GM19372 (cell line): ENCODE data around the gene PITPNM1.
A peak's percentile ranks its signal among the peaks of the same experiment; 100 is the strongest.
"Not testable (repeated sequence)": the region's sequence is repeated elsewhere in the genome, so short reads cannot be mapped to it uniquely, and the experiment has no call there.

ENCODE experiments used
- ATAC-seq: cut with Tn5 transposase; IDR thresholded peaks from one replicate; pipeline ENCODE4 v1.9.1; 2021; ENCODE audit warnings: mild to moderate bottlenecking, low read depth, moderate library complexity; ENCODE audit not compliant: unreplicated experiment

Gene PITPNM1

DNA sequence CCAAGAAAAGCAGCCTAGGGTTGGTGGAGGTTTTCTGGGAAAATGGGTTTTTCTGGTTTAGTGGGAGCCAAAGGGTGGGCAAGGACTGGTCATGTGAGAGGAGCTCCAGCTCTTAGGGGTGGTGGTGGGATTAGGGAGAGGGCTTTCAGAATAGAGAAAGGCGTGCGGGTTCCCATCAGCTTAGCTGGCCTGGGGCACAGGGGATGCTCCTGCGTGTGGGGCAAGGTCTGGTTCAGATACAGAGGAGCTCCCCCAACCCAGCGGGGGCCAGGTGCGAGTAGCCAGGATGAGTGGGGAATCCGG, 36.8 kb downstream of the PITPNM1 start:
- no peak for ATAC-seq

DNA sequence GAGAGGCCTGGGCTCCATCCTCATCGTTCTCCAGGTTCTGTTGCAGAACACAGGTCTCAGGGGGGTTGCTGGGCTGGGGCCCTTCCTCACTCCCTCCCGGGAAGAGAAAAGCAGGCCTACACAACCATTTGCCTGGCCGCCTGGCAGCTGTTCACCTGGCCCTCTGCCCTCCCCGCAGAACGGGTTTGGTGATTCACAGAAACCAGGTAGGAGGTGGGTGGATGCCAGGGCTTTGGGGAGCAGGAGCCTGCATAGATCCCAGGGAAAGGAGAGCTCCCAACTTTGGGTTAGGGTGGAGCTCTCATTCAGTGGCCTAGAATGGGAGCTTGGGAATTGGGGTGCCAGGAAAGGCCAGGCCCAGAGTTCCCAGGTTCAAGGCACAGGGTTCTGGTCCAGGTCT, 37.1 kb downstream of the PITPNM1 start:
- ATAC-seq: no peak

DNA sequence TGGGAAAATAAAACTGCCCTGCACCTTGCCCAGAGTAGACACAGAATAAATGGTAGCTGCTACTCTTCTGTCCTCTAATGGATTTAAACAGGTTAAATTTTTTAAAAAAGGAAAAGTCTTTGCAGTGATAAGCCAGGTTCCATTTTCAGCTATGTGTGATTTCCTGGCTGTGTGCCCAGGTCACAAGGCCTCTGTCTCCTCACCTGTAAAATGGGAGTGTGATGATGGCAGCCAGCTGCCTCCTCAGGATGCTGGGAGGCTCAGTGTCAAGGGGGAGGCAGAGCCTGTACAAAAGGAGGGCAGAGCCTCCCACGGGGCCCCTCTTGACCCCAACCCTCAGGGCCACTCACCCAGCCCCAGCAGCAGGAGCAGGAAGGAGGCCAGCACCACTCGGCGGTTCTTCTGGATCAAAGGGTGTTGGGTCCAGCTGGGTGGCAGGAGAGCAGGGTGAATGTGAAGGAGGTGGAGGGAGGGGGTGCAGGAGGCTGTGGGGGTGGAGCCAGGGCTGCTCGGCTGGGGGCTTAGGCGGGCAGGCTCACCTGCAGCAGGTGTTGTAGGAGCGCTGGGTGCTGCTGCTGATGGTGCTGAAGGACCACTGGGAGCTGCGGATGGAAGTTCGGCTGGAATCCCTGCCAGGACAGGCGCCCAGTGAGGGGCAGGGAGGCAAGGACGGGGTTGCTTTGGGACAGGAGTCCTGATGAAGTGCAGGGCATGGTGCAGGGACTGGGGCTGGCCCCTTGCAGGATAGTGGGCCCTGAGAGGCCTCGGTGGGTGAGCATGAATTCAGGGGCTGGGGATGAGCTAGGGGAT, 38.0 kb downstream of the PITPNM1 start:
- no peak for ATAC-seq

DNA sequence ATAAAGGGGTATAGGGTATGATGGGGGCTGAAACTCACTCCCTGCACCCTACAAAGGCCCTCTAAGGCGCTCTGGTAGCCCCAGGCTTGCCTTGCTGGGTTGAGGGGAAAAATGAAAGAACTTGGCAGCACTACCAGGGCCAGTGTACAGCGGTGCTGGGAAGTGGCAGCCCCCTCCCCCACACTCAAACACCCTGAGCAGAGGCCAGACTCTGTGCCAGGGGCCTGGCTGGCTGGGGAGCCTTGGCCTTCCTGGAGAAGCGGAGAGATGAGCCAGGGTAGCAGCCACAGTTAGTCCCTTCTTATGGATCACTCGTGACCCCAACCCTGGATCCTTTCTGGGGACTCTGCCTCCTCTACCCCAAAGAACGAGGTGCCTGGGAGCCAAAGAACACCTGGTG, 38.8 kb downstream of the PITPNM1 start:
- ATAC-seq: no peak

DNA sequence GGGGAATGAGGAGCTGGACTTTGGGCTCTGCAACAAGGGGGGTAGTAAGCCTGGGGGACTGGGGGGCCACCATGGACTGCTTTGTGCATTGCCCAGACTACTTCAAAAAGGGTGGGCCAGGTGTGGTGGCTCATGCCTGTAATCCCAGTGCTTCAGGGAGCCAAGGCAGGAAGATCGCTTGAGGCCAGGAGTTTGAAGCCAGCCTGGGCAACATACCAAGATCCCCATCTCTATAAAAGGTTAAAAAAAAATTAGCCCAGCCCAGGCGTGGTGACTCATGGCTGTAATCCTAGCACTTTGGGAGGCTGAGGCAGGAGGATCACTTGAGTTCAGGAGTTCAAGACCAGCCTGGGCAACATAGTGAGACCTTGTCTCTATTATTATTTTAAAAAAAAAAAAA, 39.6 kb downstream of the PITPNM1 start:
- ATAC-seq: not testable (repeated sequence)

DNA sequence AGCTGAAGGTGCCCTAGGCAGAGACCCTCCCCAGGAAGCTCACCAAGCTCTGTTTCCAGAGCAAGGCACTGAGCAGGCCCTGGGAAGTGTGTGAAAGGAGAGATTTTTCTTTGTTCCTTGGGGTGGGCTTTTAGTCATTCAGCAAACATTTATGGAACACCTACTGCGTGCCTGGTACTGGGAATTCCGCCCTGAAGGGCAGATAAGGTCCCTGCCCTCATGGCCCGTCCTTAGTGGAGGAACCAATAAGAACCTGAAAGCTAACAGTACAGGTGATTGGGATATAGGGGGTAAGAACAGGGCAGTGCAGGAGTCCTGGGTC, 40.0 kb downstream of the PITPNM1 start:
- no peak for ATAC-seq

DNA sequence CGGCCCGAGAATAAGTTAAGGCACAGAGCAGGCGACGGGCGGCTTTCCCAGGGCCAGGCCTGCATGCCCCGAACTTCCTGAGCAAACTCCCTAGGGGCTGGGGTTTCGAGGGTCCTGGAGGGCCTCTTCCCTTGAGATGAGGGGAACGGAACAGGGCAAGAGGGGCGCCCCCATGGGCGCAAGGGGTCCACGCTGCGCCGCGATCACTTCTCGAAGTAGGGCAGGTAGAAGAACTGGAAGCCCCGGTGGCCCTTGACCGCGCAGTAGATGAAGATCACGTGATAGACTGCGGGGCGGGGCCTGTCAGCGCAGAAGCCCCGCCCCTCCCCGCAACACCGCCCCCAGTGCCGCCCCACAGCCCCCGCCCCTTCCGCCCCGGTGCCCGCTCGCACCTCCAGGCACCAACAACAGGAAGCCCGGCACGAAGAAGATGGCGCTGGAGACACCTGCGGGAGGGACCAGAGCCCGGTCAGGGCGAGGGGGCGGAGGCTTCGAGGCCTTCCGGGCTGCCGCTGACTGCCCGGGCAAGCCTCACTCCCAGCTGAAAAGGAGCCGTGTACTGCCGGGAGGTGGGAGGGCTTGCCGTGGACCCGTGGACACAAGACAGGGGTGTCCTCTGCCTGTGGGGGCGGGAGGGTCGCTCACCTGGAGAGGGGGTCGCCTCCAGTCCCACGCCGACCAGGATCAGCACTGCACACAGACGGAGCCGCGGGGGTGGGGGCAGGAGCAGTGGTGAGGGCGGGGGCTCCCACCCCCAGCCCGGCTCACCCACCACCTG, 40.6 kb downstream of the PITPNM1 start:
- peak; percentile 46 for ATAC-seq

DNA sequence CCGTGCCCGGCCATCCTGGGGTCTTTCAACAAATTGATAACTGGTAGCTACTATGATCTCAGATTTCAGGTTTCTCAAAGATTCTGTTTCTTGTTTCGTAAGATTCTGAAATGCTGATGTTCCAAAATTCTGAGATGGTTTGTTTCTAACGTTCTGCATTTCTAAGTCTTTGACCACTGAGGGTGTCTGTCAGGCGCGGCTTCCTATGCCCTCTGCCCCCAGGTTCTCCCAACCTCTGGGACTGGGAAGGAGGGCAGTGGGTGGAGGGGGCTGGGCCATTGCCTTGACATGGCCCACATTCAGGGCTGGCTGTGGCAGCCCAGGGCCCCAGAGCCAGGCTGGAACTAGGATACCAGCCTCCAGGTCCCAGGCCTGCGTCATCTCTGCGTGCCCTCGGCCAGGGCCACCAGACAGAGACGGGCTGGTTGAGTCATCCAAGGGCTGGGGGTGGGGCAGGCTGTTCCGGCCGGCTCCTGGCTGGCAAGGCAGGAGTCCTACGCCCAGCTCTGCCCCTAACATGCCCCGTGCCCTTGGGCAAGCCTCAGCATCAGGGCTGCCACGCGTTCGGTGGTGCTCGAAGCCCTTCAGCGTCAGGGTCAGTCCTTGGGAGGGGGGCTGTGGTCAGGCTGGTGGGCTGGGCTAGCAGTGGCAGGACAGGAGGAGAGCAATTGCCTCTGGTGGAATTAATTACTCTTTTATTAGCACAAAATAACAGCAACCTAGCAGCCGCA, 41.3 kb downstream of the PITPNM1 start:
- no peak for ATAC-seq

DNA sequence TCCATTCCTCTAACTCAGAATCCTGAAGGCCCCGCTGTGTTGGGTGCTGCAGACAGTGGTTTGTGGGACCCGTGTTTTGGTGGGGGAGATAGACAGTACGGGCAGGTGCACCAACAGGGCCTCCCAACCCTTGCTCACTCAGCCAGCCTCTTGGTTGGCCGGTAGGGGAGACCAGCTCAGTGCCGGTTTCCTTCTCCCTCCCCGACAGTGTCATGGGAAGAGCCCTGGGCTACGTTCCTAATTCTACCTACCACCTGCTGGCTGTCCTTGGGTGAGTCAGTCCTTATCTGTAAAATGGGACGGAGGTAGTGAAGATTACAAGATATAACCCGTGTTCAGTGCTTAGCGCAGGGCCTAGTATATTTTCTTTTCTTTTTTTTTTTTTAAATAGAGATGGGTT, 42.0 kb downstream of the PITPNM1 start:
- ATAC-seq: no peak

DNA sequence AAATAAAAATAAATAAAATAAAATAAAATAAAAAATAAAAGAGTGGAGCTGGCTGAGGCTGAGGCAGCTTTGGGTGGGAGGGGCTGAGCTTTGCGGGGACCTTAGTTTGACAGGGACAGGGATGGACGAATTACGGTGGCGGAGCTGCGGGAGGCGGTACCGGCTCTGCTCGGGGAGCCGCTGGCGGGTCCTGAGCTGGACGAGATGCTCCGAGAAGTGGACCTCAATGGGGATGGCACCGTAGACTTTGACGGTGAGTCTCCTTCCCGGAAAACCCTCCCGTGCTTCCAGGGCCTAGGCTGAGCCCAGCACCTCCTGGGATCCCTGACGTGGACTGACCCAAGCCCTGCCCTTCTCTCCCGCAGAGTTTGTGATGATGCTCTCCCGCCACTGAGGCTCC, 46.9 kb downstream of the PITPNM1 start:
- ATAC-seq: no peak

DNA sequence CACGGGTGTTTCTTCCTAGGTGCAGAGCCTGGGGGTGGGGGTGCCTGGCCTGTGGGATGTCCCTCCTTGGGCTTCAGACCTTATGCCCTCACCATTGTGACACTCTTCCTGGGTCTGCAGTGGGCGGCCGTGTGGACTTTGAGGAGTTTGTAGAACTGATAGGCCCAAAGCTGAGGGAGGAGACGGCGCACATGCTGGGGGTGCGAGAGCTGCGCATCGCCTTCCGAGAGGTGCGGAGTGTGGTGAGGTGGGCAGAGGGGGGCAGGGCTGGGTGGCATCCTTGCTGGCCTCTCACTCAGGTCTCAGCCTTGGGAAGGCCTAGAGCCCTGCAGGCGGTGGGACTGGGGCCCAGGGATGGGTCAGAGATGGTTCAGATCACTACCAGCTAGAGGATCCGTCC, 47.7 kb downstream of the PITPNM1 start:
- ATAC-seq: no peak

DNA sequence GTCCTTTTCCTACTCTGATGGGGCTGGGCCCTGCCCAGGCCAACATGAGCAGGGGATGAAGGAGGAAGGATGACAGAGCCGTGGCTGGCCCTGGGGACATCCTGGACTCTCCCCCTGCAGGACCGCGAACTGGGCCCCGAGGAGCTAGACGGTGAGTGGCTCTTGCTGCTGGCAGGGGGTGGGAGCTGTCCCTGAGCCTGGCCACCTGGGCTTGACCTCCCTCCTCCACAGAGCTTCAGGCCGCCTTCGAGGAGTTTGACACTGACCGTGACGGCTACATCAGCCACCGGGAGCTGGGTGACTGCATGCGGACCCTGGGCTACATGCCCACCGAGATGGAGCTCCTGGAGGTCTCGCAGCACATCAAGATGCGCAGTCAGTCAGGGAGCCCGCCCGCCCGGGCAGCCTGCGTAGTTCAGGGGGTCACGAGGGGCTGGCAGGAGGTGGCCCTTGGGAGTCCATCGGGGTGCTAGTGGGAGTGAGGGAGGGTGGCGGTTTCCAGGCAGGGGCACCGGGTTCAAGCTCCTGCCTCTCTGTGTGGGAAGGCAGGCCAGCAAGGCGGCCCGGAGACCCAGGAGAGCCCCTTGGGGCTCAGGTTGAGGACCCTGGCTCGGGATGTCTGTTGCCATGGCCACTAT, 49.0 kb downstream of the PITPNM1 start:
- no peak for ATAC-seq

DNA sequence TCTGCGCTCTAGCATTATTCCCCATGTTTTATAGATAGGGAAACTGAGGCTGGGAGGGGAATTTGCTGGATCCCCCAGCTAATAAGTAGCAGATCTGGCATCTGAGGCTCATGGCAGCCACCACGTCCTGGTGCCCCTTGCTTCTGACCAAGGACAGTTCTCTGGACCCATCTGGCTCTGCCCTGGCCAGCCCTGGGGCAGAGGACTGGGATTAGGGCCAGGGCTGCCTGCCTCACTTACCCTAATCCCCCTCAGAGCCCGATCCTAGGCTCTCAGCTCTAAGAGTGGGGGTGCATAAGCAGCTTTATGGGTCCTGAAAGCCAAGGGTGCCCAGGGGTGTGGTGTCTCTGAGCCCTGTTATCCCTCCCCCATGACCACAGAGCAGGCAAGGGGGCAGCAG, 50.1 kb downstream of the PITPNM1 start, which contains the start of gene CABP4:
Gene CABP4 (plus strand): TSS at position 301 of the 400 bp plus-strand sequence. CDS start 70 bp downstream, at position 371.
- no peak for ATAC-seq

DNA sequence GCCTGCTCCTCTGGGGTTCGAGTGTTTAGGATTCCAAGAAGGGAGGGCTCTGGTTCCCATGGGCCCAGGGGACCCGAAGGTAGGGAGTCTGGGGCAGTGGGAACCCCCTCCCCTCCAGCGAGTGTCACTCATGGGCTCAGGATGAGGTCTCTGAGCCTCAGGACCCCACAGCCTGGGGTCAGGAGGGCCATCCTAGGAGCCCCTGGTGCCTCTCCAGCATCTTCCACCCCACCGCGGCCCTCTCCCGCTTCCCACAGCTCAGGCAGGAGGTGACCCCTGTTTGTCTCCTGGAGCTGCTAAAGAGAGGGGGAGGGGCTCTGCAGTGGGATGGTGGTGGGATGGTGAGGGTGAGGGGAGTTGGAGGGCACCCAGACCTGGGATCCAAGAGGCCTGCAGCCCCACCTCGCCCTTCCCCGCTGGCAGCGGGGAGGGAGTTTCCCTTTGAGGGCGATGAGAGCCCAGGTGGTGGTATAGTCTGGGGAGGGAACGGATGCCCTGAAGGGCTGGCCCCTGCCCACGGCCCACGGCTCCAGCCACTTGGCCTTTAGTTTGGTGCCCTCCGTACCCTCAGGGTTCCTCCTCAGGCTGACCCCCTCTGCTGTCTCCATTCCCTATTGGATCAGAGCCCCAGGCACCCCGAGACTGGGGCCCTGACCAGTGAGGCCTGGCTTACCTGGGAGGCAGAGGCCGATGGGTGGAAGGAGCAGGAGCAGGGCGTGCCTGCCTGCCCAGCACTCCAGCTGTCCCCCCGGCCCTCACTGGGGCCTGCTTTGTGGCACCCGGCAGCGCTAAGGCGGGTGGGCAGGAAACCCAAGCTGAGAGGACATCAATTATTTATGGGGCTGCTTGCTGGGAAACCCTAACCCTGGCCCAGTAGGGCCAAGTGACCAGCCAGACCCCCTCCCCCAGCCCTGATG, 51.1 kb downstream of the PITPNM1 start:
- ATAC-seq: no peak

DNA sequence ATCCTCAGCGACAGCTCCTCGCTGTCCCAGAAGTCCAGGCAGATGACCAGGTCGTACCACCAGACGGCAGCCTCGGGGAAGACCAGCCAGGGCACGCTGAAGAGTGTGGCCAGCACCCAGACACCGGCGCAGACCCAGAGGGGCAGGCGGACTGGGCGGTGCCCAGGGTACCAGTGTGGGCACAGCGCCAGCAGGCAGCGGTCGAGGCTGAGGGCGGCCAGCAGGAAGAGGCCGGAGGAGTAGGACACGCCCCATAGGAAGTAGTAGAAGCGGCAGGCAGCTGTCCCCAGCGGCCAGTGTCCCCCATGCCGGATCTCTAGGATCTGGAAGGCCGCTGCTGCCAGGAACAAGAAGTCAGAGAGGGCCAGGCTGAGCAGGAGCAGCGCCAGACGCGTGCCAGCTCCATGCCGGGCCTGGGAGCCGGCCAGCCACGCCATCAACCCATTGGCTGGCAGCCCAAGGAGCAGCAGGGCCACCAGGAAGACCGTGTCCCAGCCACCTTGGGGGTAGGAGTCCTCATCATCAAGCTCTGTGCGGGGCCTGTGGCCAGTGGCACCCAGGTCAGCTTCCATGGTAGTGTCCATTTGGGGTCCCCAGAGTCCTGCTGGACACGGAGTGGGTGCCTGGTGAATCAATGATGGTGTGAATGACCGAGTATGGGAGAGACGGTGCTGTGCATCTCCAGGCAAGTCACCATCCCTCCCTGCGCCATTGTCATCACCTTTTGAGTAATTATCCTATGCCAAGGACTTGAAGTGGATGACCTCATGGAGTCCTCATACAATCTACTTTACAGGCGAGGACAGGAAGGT, 52.8 kb downstream of the PITPNM1 start, which contains the start of gene GPR152:
Gene GPR152 (minus strand): TSS at position 589 of the 812 bp plus-strand sequence. CDS start 5 bp downstream, at position 584.
- ATAC-seq: no peak

DNA sequence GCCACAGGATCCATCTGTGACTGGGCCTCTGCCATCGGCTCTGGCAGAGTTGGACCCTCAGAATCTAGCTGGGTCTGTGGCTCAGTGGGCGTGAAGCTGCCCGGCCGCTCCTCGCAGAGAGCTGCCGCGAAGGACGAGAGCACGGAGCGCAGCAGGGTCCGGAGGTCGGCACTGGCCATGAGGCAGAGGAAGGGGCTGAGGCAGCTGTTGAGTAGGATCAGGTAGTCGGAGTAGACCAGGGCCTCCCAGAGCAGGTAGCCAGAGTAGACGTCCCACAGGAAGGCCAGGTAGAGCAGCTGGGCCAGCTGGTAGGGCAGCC, 53.5 kb downstream of the PITPNM1 start:
- ATAC-seq: no peak

DNA sequence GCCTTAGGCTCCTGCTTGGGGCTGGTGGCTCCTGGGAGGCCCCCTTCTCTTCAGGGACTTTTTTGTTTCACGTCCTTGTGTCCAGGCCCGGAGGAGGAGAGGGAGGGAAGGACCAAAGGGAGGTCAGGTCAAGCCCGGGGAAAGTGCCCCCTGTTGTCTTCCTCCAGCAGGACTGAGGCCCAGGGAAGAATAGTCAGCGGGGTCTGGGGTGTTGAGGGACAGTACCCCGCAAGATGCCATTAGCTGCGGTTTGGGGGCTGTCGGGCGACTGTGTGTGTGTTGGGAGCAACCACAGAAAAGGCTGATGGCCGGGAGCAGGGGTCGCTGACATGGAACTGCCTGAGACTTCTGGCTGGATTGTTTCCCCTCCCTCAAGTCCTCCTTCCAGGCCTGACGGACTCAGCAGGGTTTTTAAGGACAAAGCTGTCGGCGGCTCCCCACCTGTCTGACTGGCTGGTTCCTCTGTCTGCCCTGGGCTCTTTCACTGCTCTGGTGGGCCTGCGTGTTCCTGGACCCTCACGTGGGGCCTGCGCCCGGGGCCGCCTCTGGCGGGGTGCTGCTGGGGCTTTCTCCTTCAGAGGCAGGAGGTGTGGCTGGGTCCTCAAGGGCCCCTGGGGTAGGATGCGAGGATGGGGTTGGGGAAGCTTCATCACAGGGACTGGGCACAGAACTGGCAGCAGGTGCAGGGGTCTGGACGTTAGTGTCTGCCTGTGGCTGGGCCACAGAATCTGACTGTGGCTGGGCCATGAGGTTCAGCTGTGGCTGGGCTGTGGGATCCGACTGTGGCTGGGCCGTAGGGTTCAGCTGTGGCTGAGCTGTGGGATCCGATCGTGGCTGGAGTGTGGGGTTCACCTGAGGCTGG, 54.1 kb downstream of the PITPNM1 start:
- no peak for ATAC-seq

DNA sequence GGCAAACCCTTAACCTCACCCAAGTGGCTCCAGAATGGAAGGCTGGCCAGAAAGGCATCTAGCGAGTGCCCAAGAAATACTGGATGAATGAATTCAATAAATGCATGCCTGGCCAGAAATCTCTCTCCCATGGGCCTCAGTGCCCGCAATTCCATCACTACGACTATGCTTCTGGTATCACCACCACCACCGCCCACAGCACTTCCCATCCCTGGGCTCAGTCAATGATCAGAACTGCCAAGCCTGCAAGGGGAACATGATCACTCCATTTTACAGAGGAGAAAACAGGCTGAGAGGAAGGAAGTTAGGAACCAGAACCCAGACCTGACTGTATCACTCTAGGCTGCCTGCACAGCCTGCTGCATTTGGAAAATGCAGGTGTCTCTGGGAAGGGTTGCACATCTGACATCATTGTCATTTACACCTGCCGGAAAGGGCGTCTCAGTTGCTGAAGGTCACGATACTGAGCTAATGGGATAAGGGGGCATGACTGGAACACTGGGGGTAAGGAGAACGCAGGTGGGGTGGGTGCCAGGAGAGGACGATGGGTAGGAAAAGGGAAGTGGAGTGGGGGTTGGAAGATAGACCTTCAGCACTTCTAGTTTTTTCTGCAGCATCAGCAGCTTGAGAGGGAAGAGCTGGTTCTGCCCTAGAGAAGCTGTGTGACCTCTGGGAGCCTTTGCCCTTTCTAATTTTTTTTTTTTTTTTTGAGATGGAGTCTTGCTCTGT, 55.9 kb downstream of the PITPNM1 start:
- no peak for ATAC-seq
